Ishikawa (cell line): ENCODE results near the gene PKP4.

Experiments used
- CEBPB ChIP-seq: IDR thresholded peaks from 2 replicates; pipeline ENCODE4 v1.6.1; 2012
- CREB1 ChIP-seq: IDR thresholded peaks from 2 replicates; pipeline ENCODE4 v1.6.1; 2012; ENCODE audit warnings: low read depth
- EGR1 ChIP-seq: IDR thresholded peaks from 2 replicates; pipeline ENCODE4 v1.6.1; 2012
- EP300 ChIP-seq: IDR thresholded peaks from 2 replicates; pipeline ENCODE4 v1.6.1; 2012; ENCODE audit warnings: borderline replicate concordance
- FOXM1 ChIP-seq: IDR thresholded peaks from 2 replicates; pipeline ENCODE4 v1.6.1; 2012; ENCODE audit warnings: low read depth, borderline replicate concordance
- NFIC ChIP-seq: IDR thresholded peaks from 2 replicates; pipeline ENCODE4 v1.6.1; 2012
- RAD21 ChIP-seq: IDR thresholded peaks from 2 replicates; pipeline ENCODE4 v1.6.1; 2012; ENCODE audit warnings: low read depth
- TAF1 ChIP-seq: IDR thresholded peaks from 2 replicates; pipeline ENCODE4 v1.6.1; 2012; ENCODE audit warnings: low read depth, mild to moderate bottlenecking
- TCF12 ChIP-seq: IDR thresholded peaks from 2 replicates; pipeline ENCODE4 v1.6.1; 2012; ENCODE audit warnings: low read depth
- TEAD4 ChIP-seq: IDR thresholded peaks from 2 replicates; pipeline ENCODE4 v1.6.1; 2012
- USF1 ChIP-seq: IDR thresholded peaks from 2 replicates; pipeline ENCODE4 v1.6.1; 2012
- YY1 ChIP-seq: IDR thresholded peaks from 2 replicates; pipeline ENCODE4 v1.6.1; 2012; ENCODE audit warnings: low read depth
- ZBTB7A ChIP-seq: IDR thresholded peaks from 2 replicates; pipeline ENCODE4 v1.6.1; 2012; ENCODE audit warnings: low read depth
- TF ChIP-seq, protein P1 (sequence below): IDR thresholded peaks from 2 replicates; pipeline ENCODE4 v1.6.1; 2012
- TF ChIP-seq, protein P2 (sequence below): IDR thresholded peaks from 2 replicates; pipeline ENCODE4 v1.6.1; 2012; ENCODE audit warnings: low read depth, mild to moderate bottlenecking

The PKP4 gene

GRCh38 chr2:158662421-158662820 lies 205.7 kb downstream of the PKP4 start:
- TF ChIP-seq EP300 (no peak), NFIC (no peak), FOXM1 (no peak), USF1 (no peak), TEAD4 (no peak), TAF1 (no peak)
- TF ChIP-seq, protein P1, sequence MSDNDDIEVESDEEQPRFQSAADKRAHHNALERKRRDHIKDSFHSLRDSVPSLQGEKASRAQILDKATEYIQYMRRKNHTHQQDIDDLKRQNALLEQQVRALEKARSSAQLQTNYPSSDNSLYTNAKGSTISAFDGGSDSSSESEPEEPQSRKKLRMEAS = no peak
- TF ChIP-seq, protein P2, sequence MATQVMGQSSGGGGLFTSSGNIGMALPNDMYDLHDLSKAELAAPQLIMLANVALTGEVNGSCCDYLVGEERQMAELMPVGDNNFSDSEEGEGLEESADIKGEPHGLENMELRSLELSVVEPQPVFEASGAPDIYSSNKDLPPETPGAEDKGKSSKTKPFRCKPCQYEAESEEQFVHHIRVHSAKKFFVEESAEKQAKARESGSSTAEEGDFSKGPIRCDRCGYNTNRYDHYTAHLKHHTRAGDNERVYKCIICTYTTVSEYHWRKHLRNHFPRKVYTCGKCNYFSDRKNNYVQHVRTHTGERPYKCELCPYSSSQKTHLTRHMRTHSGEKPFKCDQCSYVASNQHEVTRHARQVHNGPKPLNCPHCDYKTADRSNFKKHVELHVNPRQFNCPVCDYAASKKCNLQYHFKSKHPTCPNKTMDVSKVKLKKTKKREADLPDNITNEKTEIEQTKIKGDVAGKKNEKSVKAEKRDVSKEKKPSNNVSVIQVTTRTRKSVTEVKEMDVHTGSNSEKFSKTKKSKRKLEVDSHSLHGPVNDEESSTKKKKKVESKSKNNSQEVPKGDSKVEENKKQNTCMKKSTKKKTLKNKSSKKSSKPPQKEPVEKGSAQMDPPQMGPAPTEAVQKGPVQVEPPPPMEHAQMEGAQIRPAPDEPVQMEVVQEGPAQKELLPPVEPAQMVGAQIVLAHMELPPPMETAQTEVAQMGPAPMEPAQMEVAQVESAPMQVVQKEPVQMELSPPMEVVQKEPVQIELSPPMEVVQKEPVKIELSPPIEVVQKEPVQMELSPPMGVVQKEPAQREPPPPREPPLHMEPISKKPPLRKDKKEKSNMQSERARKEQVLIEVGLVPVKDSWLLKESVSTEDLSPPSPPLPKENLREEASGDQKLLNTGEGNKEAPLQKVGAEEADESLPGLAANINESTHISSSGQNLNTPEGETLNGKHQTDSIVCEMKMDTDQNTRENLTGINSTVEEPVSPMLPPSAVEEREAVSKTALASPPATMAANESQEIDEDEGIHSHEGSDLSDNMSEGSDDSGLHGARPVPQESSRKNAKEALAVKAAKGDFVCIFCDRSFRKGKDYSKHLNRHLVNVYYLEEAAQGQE = no peak

- TF ChIP-seq EP300 = no peak
- TF ChIP-seq, protein P2 = no peak
- TF ChIP-seq TEAD4 = no peak
- TF ChIP-seq EGR1 = no peak
- TF ChIP-seq, protein P1 = no peak
- TF ChIP-seq TCF12 = no peak
- no peak for TF ChIP-seq FOXM1
- TF ChIP-seq CREB1 = no peak
- no peak for TF ChIP-seq TAF1
- TF ChIP-seq NFIC = no peak
- no peak for TF ChIP-seq CEBPB
- TF ChIP-seq USF1 = no peak
- TF ChIP-seq YY1 = no peak
- TF ChIP-seq RAD21 = no peak
- TF ChIP-seq ZBTB7A = no peak
These were observed 207.0 kb downstream of the PKP4 start for GRCh38 chr2:158663796-158664195.

GRCh38 chr2:158664987-158665386 lies 208.2 kb downstream of the PKP4 start:
- TF ChIP-seq ZBTB7A = no peak
- TF ChIP-seq YY1 = no peak
- TF ChIP-seq NFIC = no peak
- TF ChIP-seq CEBPB = no peak
- TF ChIP-seq TCF12 = no peak

- TF ChIP-seq CREB1 (no peak), CEBPB (no peak), TCF12 (no peak), TAF1 (no peak)
- TF ChIP-seq, protein P2 = no peak
These were observed 209.0 kb downstream of the PKP4 start for GRCh38 chr2:158665536-158666302.

DNA sequence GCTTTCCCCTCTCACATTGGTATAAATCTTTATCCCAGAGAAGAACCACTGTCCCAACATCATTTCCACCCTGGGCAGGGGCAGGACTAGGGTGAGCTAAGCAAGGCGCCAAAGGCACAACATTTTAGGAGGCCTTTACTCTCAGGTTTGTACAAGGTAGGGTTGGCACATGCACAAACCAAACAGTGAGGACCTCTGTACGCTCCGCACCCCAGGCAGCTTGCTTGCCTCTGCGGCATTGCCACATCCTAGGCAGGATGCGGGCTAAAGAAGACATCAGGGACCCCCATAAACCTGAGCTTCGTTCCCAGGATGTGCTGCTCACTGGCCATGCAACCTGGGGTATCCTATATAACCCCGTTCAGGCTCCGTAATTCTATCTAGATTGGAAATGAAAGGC lies 210.2 kb downstream of the PKP4 start:
- TF ChIP-seq FOXM1 (no peak), CREB1 (no peak), YY1 (no peak), TEAD4 (no peak), EP300 (no peak)
- TF ChIP-seq, protein P2 = no peak
- TF ChIP-seq, protein P1 = no peak
